Smooth muscle cell (in vitro differentiated cells): Measurements from ENCODE around the gene UBE2J2. TPM values are rescaled to one million over a fixed set of nuclear protein-coding genes. Genes with fewer than 3 reads are reported as not detected.
A peak's percentile ranks its signal among the peaks of the same experiment; 100 is the strongest.
"Not testable (repeated sequence)": the region's sequence is repeated elsewhere in the genome, so short reads cannot be mapped to it uniquely, and the experiment has no call there.

ENCODE experiments used
- DNase-seq: peaks from one replicate; lab custom pipeline; 2025; ENCODE audit not compliant: unreplicated experiment; lab: John Stamatoyannopoulos, UW
- H2AFZ ChIP-seq: fragments of 200-600 bp; sonication (generic); 2 replicates; pipeline ENCODE4 v1.6.0; 2016; ENCODE audit warnings: antibody characterized with exemption, low read depth, mild to moderate bottlenecking
- H3F3A ChIP-seq: fragments of 200-600 bp; sonication (generic); 2 replicates; pipeline ENCODE4 v1.6.0; 2017; ENCODE audit warnings: antibody characterized with exemption, low read depth
- H3K27ac ChIP-seq: fragments of 200-600 bp; sonication (generic); 2 replicates; pipeline ENCODE4 v1.5.1; 2016; ENCODE audit warnings: low read depth, mild to moderate bottlenecking
- H3K27me3 ChIP-seq: fragments of 200-600 bp; sonication (generic); 2 replicates; pipeline ENCODE4 v1.6.1; 2016; ENCODE audit warnings: low read depth, mild to moderate bottlenecking
- H3K36me3 ChIP-seq: fragments of 200-600 bp; sonication (generic); 2 replicates; pipeline ENCODE4 v1.5.1; 2016; ENCODE audit warnings: low read depth
- H3K4me1 ChIP-seq: fragments of 200-600 bp; sonication (generic); 2 replicates; pipeline ENCODE4 v1.5.1; 2016; ENCODE audit warnings: low read depth
- H3K4me2 ChIP-seq: fragments of 200-600 bp; sonication (generic); 2 replicates; pipeline ENCODE4 v1.6.0; 2016; ENCODE audit warnings: mild to moderate bottlenecking
- H3K4me3 ChIP-seq: fragments of 200-600 bp; sonication (generic); 2 replicates; pipeline ENCODE4 v1.5.1; 2016; ENCODE audit warnings: mild to moderate bottlenecking
- H3K79me2 ChIP-seq: fragments of 200-600 bp; sonication (generic); 2 replicates; pipeline ENCODE4 v1.6.0; 2016; ENCODE audit warnings: low read depth, mild to moderate bottlenecking
- H3K9ac ChIP-seq: fragments of 200-600 bp; sonication (generic); 2 replicates; pipeline ENCODE4 v1.6.0; 2016; ENCODE audit warnings: low read depth
- H3K9me3 ChIP-seq: fragments of 200-600 bp; sonication (generic); replicated peaks from 2 replicates; pipeline ENCODE4 v1.5.1; 2016; ENCODE audit warnings: low read depth
- H4K20me1 ChIP-seq: fragments of 200-600 bp; sonication (generic); 2 replicates; pipeline ENCODE4 v1.6.0; 2016; ENCODE audit warnings: low read depth
- CTCF ChIP-seq: fragments of 200-600 bp; sonication (generic); IDR thresholded peaks from 2 replicates; pipeline ENCODE4 v1.5.1; 2017; ENCODE audit warnings: borderline replicate concordance, mild to moderate bottlenecking, antibody characterized with exemption; ENCODE audit not compliant: insufficient read depth, poor library complexity, severe bottlenecking
- WGBS: methylation state at CpG from one replicate; pipeline ENCODE4 v1.1.7; 2016; ENCODE audit warnings: low lambda C conversion rate; 5-methylcytosine and 5-hydroxymethylcytosine counted together
- polyA plus RNA-seq: library from polyadenylated mRNA; unstranded; fragments of >200 nt; fragmentation: Nextera tagmentation; extraction: Ambion mirVana; gene quantifications from 2 replicates; pipeline ENCODE4 v1.2.1, GENCODE V29; 2016
- total RNA-seq: library from RNA; depleted of rRNA; stranded (reverse); fragments of >200 nt; gene quantifications from 2 replicates; pipeline ENCODE4 v1.2.3, GENCODE V29; 2014

The UBE2J2 gene
- total and polyA plus RNA-seq, 2 experiments from 2014 or later = 30.2 to 72.9 TPM

- Histone ChIP-seq H3K9ac (no peak overlapping the region), H4K20me1 (peaks cover 83% of the 10 kb centered on the region), H3K4me2 (no peak overlapping the region), H2AFZ (no peak overlapping the region), H3K4me1 (no peaks in the 10 kb centered on the region), H3K79me2 (peaks cover 56% of the 10 kb centered on the region), H3F3A (no peaks in the 10 kb centered on the region), H3K27ac (peak overlapping the region; percentile 72), H3K9me3 (no peaks in the 10 kb centered on the region), H3K4me3 (no peak overlapping the region), H3K36me3 (no peaks in the 10 kb centered on the region), H3K27me3 (no peaks in the 10 kb centered on the region)
- DNase-seq = no peak
- TF ChIP-seq CTCF = no peak
- 96% methylated on average over 36 of the region's 36 CpGs for WGBS
These were observed 45.4 kb upstream of the UBE2J2 start for GRCh38 chr1:1318777-1319645.

DNA sequence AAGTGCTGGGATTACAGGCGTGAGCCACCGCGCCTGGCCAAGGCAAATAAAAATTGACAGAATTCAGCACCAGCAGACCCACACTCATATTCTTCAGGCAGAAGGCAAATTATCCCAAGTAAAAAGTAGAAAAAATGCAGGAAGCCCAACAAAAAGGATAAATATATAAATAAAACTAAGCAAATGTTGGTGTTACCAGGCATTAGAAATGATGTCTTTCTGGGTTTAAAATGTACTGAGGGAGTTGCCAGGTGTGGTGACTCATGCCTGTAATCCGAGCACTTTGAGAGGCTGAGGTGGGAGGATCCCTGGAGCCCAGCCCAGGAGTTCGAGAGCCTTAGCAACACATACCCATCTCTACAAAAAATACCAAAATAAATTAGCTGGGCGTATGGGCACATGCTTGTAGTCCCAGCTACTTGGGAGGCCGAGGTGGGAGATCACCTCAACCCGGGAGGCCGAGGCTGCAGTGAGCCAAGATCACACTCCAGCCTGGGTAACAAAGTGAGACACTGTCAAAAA lies 44.5 kb upstream of the UBE2J2 start:
- DNase-seq = no peak
- WGBS = 71% methylated on average over 9 of the region's 9 CpGs
- peak overlapping the region; percentile 72 for H3K27ac ChIP-seq
- no peaks in the 10 kb centered on the region for H3K36me3 ChIP-seq
- H4K20me1 ChIP-seq = peaks cover 86% of the 10 kb centered on the region
- H3K4me2 ChIP-seq = peak overlapping the region; percentile 54
- peaks cover 51% of the 10 kb centered on the region for H3K79me2 ChIP-seq
- TF ChIP-seq CTCF = no peak
- H2AFZ ChIP-seq = no peak overlapping the region
- no peaks in the 10 kb centered on the region for H3K27me3 ChIP-seq
- no peak overlapping the region for H3K9ac ChIP-seq
- no peak overlapping the region for H3K4me3 ChIP-seq
- H3F3A ChIP-seq = no peaks in the 10 kb centered on the region
- H3K9me3 ChIP-seq = no peaks in the 10 kb centered on the region
- H3K4me1 ChIP-seq = no peaks in the 10 kb centered on the region

DNA sequence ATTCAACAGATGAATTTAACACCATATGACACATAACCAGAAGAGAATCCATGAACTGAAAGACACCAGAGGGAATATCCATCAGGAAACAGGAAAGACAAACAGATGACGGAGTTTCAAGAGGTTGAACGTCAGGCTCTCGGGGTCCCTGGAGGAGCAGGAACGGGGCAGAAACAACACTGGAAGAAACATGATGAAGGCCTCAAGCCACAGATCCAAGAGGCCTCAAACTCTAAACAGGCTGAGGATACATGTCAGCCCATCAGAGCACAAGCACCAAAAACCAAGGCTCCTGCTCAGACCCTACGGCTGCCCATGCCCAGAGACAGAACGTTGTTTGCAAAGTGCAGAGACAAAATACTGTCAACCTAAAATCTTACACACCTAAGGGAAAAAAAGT lies 43.8 kb upstream of the UBE2J2 start:
- no peaks in the 10 kb centered on the region for H3F3A ChIP-seq
- no peak overlapping the region for H3K4me3 ChIP-seq
- H3K27ac ChIP-seq = peak overlapping the region; percentile 72
- no peaks in the 10 kb centered on the region for H3K9me3 ChIP-seq
- H2AFZ ChIP-seq = no peak overlapping the region
- H3K36me3 ChIP-seq = no peaks in the 10 kb centered on the region
- H4K20me1 ChIP-seq = peaks cover 89% of the 10 kb centered on the region
- H3K4me2 ChIP-seq = no peak overlapping the region
- H3K79me2 ChIP-seq = peaks cover 45% of the 10 kb centered on the region
- DNase-seq = no peak
- no peak for TF ChIP-seq CTCF
- H3K9ac ChIP-seq = no peak overlapping the region
- no peaks in the 10 kb centered on the region for H3K27me3 ChIP-seq
- 95% methylated on average over 6 of the region's 6 CpGs for WGBS
- H3K4me1 ChIP-seq = no peaks in the 10 kb centered on the region

GRCh38 chr1:1316199-1316598 lies 42.5 kb upstream of the UBE2J2 start:
- not testable (repeated sequence) for H3K9ac ChIP-seq, H3K9me3 ChIP-seq, H3F3A ChIP-seq, DNase-seq, H2AFZ ChIP-seq, H3K36me3 ChIP-seq, H3K4me1 ChIP-seq, H3K27me3 ChIP-seq, H3K4me2 ChIP-seq, H3K27ac ChIP-seq, H3K4me3 ChIP-seq
- 95% methylated on average over 8 of the region's 8 CpGs for WGBS
- Histone ChIP-seq H3K79me2 (peaks cover 33% of the 10 kb centered on the region), H4K20me1 (peaks cover 85% of the 10 kb centered on the region)
